Measurements from ENCODE around the gene COX8A. TPM values are rescaled to one million over a fixed set of nuclear protein-coding genes. Genes with fewer than 3 reads are reported as not detected.

Gene COX8A
- total and polyA plus RNA-seq, 2 donors (not counting 1 experiment from before 2014, with no cell fraction given): 99.0 to 244 TPM

DNA sequence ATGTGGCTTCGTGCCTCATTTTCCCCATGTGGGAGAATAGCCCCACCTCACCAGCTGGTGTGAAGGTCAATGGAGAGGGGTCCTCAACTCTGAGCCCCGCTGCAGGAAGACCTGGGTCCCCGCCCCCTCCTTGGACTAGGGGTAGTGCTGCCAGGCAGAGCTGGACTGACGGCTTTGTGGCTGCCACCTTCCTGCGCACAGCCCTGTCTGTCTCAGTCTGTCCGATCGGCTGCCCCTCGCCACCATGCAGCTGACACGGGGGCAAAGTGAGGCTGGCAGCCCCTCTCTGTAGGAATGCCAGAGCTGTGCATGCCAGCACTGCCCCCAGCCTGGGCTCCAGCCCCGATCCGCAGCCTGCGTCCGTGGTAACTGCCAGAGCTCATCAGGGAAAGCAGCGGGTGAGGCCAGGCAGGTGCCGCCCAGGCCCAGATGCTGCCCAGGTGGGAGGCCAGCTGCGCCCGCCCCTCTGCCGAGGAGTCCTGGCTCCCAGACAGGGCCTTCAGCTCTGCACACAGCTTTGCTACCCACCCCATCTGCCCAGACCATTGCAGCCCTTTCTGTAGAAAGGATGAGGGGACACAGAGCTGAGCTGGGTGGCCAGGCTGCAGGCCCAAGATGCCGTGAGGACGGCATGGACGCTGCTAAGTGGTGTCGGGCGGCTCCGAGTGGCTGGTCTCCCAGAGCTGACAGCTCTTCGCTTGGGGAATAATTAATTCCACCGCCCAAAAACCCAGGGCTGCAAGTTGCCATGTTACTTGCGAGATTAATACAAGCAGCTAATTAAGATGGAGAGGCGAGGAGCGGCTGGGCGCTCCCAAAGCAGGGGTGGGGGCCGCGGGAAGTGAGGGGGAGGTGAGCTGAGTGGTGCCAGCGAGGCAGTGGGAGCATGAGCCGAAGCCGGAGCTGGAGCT lies 41.8 kb downstream of the COX8A start:
- 89% methylated on average over 31 of the region's 35 CpGs for WGBS (ENCODE audit: insufficient coverage)
- Histone ChIP-seq H3K36me3 (replicated peaks in 1 of 2; ENCODE audit: control extremely low read depth in 1 of 2, control insufficient read depth in 1 of 2, extremely low read depth in 1 of 2, insufficient read depth in 2 of 2, low read length in 1 of 2) (no peaks in the 10 kb centered on the region), H3K9ac (ENCODE audit: low read length) (no peak overlapping the region), H2AFZ (ENCODE audit: insufficient read depth, low read depth, low read length, poor library complexity, severe bottlenecking) (no peak overlapping the region), H3K27me3 (replicated peaks in 1 of 4; ENCODE audit: control extremely low read depth in 1 of 4, control insufficient read depth in 3 of 4, insufficient read depth in 4 of 4, low read length in 3 of 4) (no peaks in the 10 kb centered on the region), H3K4me3 (ENCODE audit: control extremely low read depth in 1 of 5, extremely low read depth in 1 of 5, insufficient read depth in 1 of 5, low read depth in 2 of 5, low read length in 4 of 5) (no peak overlapping the region), H3K9me3 (ENCODE audit: control extremely low read depth in 1 of 3, control insufficient read depth in 2 of 3, insufficient read depth in 1 of 3, low read length in 2 of 3) (peaks cover 0 to 8% (median 0%) of the 10 kb centered on the region in 3 donors), H3K4me1 (ENCODE audit: control insufficient read depth in 2 of 2, insufficient read depth in 2 of 2, low read length in 2 of 2) (no peaks in the 10 kb centered on the region), H4K20me1 (ENCODE audit: control insufficient read depth, insufficient read depth, low read length, poor library complexity, severe bottlenecking) (no peaks in the 10 kb centered on the region), H3K4me2 (replicated peaks; ENCODE audit: low read depth, low read length, poor library complexity, severe bottlenecking) (no peak overlapping the region), H3K27ac (ENCODE audit: low read length in 2 of 2) (no peak overlapping the region), H3K79me2 (ENCODE audit: control insufficient read depth, insufficient read depth, low read length) (no peaks in the 10 kb centered on the region)
- Mint-ChIP-seq H3K9me3 (ENCODE audit: insufficient read depth) (no peaks in the 10 kb centered on the region), H3K4me3 (no peak overlapping the region), H3K27ac (no peak overlapping the region), H3K27me3 (no peaks in the 10 kb centered on the region), H3K4me1 (no peaks in the 10 kb centered on the region)
- TF ChIP-seq, protein P1, sequence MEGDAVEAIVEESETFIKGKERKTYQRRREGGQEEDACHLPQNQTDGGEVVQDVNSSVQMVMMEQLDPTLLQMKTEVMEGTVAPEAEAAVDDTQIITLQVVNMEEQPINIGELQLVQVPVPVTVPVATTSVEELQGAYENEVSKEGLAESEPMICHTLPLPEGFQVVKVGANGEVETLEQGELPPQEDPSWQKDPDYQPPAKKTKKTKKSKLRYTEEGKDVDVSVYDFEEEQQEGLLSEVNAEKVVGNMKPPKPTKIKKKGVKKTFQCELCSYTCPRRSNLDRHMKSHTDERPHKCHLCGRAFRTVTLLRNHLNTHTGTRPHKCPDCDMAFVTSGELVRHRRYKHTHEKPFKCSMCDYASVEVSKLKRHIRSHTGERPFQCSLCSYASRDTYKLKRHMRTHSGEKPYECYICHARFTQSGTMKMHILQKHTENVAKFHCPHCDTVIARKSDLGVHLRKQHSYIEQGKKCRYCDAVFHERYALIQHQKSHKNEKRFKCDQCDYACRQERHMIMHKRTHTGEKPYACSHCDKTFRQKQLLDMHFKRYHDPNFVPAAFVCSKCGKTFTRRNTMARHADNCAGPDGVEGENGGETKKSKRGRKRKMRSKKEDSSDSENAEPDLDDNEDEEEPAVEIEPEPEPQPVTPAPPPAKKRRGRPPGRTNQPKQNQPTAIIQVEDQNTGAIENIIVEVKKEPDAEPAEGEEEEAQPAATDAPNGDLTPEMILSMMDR (IDR thresholded peaks at IDR 0.05): no peak
- TF ChIP-seq EZH2 (IDR thresholded peaks at IDR 0.05; ENCODE audit: borderline replicate concordance, insufficient read depth, low read depth, low read length, poor library complexity, severe bottlenecking): no peak
- CTCF ChIA-PET: no interaction called here
- intact Hi-C loops (cut with micrococcal nuclease): no loop called here
- DNase-seq (no peak), ATAC-seq (ENCODE audit: low read depth) (no peak)
- POLR2A ChIA-PET: no interaction called here

DNA sequence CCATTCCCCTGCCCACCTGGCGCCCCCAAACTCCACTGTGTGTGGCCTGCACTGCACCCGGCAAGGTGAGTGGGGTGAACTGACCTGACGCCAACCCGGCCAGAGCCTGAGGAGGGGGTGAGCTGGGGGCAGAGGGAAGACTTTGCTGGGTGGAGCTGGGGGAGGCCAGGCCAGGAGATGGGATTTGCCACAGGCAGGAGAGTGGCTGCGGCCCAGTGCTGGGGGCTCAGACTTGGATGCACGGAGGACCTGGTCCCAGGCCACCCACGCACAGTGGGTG lies 43.5 kb downstream of the COX8A start:
- no peak overlapping the region for H2AFZ ChIP-seq (ENCODE audit: insufficient read depth, low read depth, low read length, poor library complexity, severe bottlenecking)
- Mint-ChIP-seq H3K27ac (no peak overlapping the region), H3K9me3 (ENCODE audit: insufficient read depth) (no peaks in the 10 kb centered on the region), H3K4me3 (no peak overlapping the region), H3K27me3 (no peaks in the 10 kb centered on the region), H3K4me1 (no peaks in the 10 kb centered on the region)
- no peaks in the 10 kb centered on the region for H3K4me1 ChIP-seq (ENCODE audit: control insufficient read depth in 2 of 2, insufficient read depth in 2 of 2, low read length in 2 of 2)
- H3K27ac ChIP-seq (ENCODE audit: low read length in 2 of 2): no peak overlapping the region
- H3K4me3 ChIP-seq (ENCODE audit: control extremely low read depth in 1 of 5, extremely low read depth in 1 of 5, insufficient read depth in 1 of 5, low read depth in 2 of 5, low read length in 4 of 5): no peak overlapping the region
- no peaks in the 10 kb centered on the region for H3K27me3 ChIP-seq (replicated peaks in 1 of 4; ENCODE audit: control extremely low read depth in 1 of 4, control insufficient read depth in 3 of 4, insufficient read depth in 4 of 4, low read length in 3 of 4)
- CTCF ChIA-PET: no interaction called here
- TF ChIP-seq, protein P1 (IDR thresholded peaks at IDR 0.05): no peak
- no peak for TF ChIP-seq EZH2 (IDR thresholded peaks at IDR 0.05; ENCODE audit: borderline replicate concordance, insufficient read depth, low read depth, low read length, poor library complexity, severe bottlenecking)
- WGBS (ENCODE audit: insufficient coverage): 92% methylated on average over 7 of the region's 7 CpGs
- intact Hi-C loops (cut with micrococcal nuclease): no loop called here
- H3K9ac ChIP-seq (ENCODE audit: low read length): no peak overlapping the region
- H3K9me3 ChIP-seq (ENCODE audit: control extremely low read depth in 1 of 3, control insufficient read depth in 2 of 3, insufficient read depth in 1 of 3, low read length in 2 of 3): no peaks in the 10 kb centered on the region
- ATAC-seq (ENCODE audit: low read depth) (no peak), DNase-seq (no peak)
- no peaks in the 10 kb centered on the region for H4K20me1 ChIP-seq (ENCODE audit: control insufficient read depth, insufficient read depth, low read length, poor library complexity, severe bottlenecking)
- POLR2A ChIA-PET: no interaction called here
- H3K36me3 ChIP-seq (replicated peaks in 1 of 2; ENCODE audit: control extremely low read depth in 1 of 2, control insufficient read depth in 1 of 2, extremely low read depth in 1 of 2, insufficient read depth in 2 of 2, low read length in 1 of 2): no peaks in the 10 kb centered on the region
- H3K4me2 ChIP-seq (replicated peaks; ENCODE audit: low read depth, low read length, poor library complexity, severe bottlenecking): no peak overlapping the region
- no peaks in the 10 kb centered on the region for H3K79me2 ChIP-seq (ENCODE audit: control insufficient read depth, insufficient read depth, low read length)
